Measurements from ENCODE around the gene CDH5. TPM values are rescaled to one million over a fixed set of nuclear protein-coding genes. Genes with fewer than 3 reads are reported as not detected.
A peak's percentile ranks its signal among the peaks of the same experiment; 100 is the strongest.

Gene CDH5
- total RNA-seq, 2 donors from 2014 or later = 10.4 to 15.8 TPM

DNA sequence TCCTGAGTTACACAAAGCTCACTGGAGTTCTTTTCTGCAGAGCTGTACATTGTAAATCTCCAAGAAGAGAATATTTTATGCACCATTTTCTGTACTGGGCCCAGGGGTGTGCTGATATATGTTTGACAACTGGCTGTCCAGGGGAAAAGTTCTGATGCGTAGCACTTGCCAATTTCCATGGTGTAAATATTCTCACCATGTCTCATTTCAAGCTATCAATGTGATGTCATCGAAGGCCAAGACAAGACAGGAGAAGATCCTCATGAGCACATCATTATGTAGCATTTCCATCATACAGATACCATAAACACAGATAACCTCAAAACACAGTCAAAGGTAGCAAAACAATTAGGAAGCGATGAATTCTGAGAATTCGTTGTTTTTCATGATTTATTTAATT lies 18.9 kb downstream of the CDH5 start:
- DNase-seq (no peak), ATAC-seq (no peak)
- no peak overlapping the region for H3K4me3 ChIP-seq
- WGBS, 2 donors = 92 to 93% methylated on average over 4 of the region's 4 CpGs
- no peaks in the 10 kb centered on the region for H3K27me3 ChIP-seq
- H3K4me1 ChIP-seq = no peaks in the 10 kb centered on the region
- H3K27ac ChIP-seq = no peak overlapping the region
- H3K36me3 ChIP-seq (replicated peaks in 1 of 2; ENCODE audit: insufficient read depth in 1 of 2, low read depth in 2 of 2) = no peaks in the 10 kb centered on the region
- intact Hi-C loops (cut with DNase I) = no loop called here
- no peaks in the 10 kb centered on the region for H3K9me3 ChIP-seq
- TF ChIP-seq POLR2A (IDR thresholded peaks at IDR 0.05) (no peak), CTCF (IDR thresholded peaks at IDR 0.05) (no peak)

DNA sequence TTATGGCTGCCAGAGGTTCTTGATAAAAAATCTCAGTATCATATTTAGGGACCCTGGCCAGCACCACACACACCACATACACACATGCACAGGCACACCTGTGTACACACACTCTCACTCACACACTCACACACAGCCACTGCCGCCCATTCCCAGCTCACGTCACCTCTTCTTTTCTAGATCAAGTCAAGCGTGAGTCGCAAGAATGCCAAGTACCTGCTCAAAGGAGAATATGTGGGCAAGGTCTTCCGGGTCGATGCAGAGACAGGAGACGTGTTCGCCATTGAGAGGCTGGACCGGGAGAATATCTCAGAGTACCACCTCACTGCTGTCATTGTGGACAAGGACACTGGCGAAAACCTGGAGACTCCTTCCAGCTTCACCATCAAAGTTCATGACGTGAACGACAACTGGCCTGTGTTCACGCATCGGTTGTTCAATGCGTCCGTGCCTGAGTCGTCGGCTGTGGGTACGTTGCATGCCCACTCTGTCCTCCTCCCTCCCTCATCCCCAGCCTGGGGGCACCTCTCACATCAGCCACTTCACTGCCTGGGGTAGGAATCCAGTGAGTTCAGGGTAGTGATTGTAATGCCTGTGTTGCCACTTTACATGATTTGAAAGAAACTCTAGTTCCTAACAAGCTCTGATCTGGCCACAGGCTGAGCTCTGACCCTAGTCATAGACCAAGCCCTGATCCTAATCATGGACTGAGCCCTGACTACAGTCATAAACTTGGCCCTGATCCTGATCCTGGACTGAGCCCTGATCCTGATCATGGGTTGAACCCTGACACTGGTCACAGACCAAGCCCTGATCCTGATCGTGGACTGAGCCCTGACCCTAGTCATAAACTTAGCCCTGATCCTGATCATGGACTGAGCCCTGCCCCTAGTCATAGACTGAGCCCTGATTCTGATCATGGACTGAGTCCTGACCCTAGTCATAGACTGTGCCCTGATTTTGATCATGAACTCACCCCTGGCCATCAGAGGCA lies 20.4 kb downstream of the CDH5 start:
- H3K4me1 ChIP-seq = no peaks in the 10 kb centered on the region
- H3K27me3 ChIP-seq = no peaks in the 10 kb centered on the region
- no peak overlapping the region for H3K27ac ChIP-seq
- ATAC-seq = peak; percentile 24
- WGBS, 2 donors = 68% methylated on average over 20 of the region's 20 CpGs
- H3K36me3 ChIP-seq (replicated peaks in 1 of 2; ENCODE audit: insufficient read depth in 1 of 2, low read depth in 2 of 2) = no peaks in the 10 kb centered on the region
- H3K9me3 ChIP-seq = no peaks in the 10 kb centered on the region
- no peak overlapping the region for H3K4me3 ChIP-seq
- DNase-seq = peak in 3 of 4 donors; percentile 27 to 62 (median 61)
- no peak for TF ChIP-seq POLR2A (IDR thresholded peaks at IDR 0.05)
- no peak for TF ChIP-seq CTCF (IDR thresholded peaks at IDR 0.05)
- intact Hi-C loops (cut with DNase I) = no loop called here

DNA sequence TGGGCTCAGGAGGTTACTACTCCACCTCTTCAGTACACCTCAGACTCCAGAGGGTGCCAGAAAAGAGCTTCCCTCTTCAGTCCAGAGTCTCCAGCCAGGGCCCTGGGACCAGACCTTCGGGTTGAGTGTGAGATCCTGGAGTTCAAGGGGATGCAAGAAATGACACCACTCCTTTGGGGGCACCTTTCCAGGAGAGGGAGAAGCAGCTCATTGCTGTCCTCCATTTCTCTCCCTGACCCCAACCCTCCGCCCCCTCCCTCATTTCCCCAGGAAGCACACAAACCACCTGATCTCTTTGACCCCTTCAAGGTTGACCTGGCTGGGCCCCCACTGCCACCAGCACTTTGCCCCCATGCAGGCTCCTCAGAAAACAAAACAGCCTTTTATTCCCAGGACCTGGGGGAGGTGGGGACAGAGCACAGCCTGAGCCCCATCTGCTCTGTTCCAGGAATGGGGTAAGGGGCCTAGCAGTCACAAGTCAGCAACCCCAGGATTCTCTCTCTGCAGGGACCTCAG lies 21.4 kb downstream of the CDH5 start:
- 72 to 100% methylated on average over 2 of the region's 2 CpGs for WGBS, 2 donors
- H3K27ac ChIP-seq = no peak overlapping the region
- H3K4me3 ChIP-seq = no peak overlapping the region
- no peak for TF ChIP-seq POLR2A (IDR thresholded peaks at IDR 0.05)
- no peak for TF ChIP-seq CTCF (IDR thresholded peaks at IDR 0.05)
- DNase-seq (no peak), ATAC-seq (no peak)
- H3K4me1 ChIP-seq = no peaks in the 10 kb centered on the region
- H3K9me3 ChIP-seq = no peaks in the 10 kb centered on the region
- no peaks in the 10 kb centered on the region for H3K27me3 ChIP-seq
- intact Hi-C loops (cut with DNase I) = no loop called here
- H3K36me3 ChIP-seq (replicated peaks in 1 of 2; ENCODE audit: insufficient read depth in 1 of 2, low read depth in 2 of 2) = no peaks in the 10 kb centered on the region

- no peak for DNase-seq
- intact Hi-C loops (cut with DNase I) = no loop called here
These were observed 22.1 kb downstream of the CDH5 start for GRCh38 chr16:66388350-66389139.

More at GRCh38 chr16:66388350-66389139, 22.1 kb downstream of the CDH5 start:
- TF ChIP-seq POLR2A (IDR thresholded peaks at IDR 0.05) (no peak), CTCF (IDR thresholded peaks at IDR 0.05) (no peak)
- ATAC-seq = no peak
- Histone ChIP-seq H3K4me3 (no peak overlapping the region), H3K4me1 (no peaks in the 10 kb centered on the region), H3K9me3 (no peaks in the 10 kb centered on the region), H3K27ac (no peak overlapping the region), H3K27me3 (no peaks in the 10 kb centered on the region), H3K36me3 (replicated peaks in 1 of 2; ENCODE audit: insufficient read depth in 1 of 2, low read depth in 2 of 2) (no peaks in the 10 kb centered on the region)
- 80 to 85% methylated on average over 6 of the region's 6 CpGs for WGBS, 2 donors

Data from body of pancreas (tissue), 4 donors.